NCI-H774 (cell line): ENCODE results near the gene MRM1.
A peak's percentile ranks its signal among the peaks of the same experiment; 100 is the strongest.
"Not testable (repeated sequence)": the region's sequence is repeated elsewhere in the genome, so short reads cannot be mapped to it uniquely, and the experiment has no call there.

Experiments used
- DNase-seq: peaks from one replicate; lab custom pipeline; 2025; lab: John Stamatoyannopoulos, UW

MRM1 gene

GRCh38 chr17:36602030-36602748, 806 bp downstream of the MRM1 start:
- peak; percentile 22 for DNase-seq

GRCh38 chr17:36602924-36603384, 1.6 kb downstream of the MRM1 start:
- DNase-seq: peak; percentile 69

- not testable (repeated sequence) for DNase-seq
Measured at GRCh38 chr17:36605028-36605427, 3.6 kb downstream of the MRM1 start.

GRCh38 chr17:36608280-36608679, 6.9 kb downstream of the MRM1 start:
- no peak for DNase-seq

GRCh38 chr17:36608794-36609497, 7.6 kb downstream of the MRM1 start:
- DNase-seq: peak; percentile 79

- DNase-seq: no peak
Measured at GRCh38 chr17:36609498-36609862, 8.1 kb downstream of the MRM1 start.

- no peak for DNase-seq
Measured at GRCh38 chr17:36610474-36610873, 9.1 kb downstream of the MRM1 start.

DNA sequence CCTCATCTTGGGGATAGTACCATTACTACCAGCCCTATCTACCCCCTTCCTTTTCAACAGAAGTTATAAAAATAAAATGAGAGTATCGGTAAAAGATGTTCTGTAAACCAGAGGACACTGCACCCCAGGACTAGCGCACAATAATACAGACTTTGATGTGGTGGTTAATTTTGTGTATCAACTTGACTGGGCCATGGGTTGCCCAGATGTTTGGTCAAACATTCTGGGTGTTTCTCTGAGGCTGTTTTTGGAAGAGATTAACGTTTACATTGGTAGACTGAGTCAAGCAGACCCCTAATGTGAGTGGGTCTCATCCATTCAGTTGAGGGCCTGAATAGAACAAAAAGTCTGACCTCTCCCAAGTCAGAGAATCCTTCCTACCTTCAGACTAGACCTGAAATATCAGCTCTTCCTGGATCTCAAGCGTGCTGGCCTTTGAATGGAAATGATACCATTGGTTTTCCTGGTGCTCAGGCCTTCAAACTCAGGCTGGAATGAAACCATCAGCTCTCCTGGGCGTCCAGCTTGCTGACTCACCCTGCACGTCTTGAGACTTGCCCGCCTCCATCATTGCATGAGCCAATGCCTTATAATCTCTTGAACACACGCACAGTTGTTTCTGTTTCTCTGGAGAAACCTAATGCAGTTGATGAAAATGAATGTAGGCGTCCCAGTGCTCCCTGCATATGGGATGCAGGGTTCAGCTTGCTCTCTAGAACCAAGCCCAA, 10.1 kb downstream of the MRM1 start:
- DNase-seq: no peak

GRCh38 chr17:36612323-36612722, 10.9 kb downstream of the MRM1 start:
- DNase-seq: no peak

GRCh38 chr17:36613155-36613554, 11.8 kb downstream of the MRM1 start:
- DNase-seq: no peak

- DNase-seq: no peak
Measured at GRCh38 chr17:36614081-36614480, 12.7 kb downstream of the MRM1 start.

- DNase-seq: no peak
Measured at GRCh38 chr17:36614933-36615332, 13.6 kb downstream of the MRM1 start.

DNA sequence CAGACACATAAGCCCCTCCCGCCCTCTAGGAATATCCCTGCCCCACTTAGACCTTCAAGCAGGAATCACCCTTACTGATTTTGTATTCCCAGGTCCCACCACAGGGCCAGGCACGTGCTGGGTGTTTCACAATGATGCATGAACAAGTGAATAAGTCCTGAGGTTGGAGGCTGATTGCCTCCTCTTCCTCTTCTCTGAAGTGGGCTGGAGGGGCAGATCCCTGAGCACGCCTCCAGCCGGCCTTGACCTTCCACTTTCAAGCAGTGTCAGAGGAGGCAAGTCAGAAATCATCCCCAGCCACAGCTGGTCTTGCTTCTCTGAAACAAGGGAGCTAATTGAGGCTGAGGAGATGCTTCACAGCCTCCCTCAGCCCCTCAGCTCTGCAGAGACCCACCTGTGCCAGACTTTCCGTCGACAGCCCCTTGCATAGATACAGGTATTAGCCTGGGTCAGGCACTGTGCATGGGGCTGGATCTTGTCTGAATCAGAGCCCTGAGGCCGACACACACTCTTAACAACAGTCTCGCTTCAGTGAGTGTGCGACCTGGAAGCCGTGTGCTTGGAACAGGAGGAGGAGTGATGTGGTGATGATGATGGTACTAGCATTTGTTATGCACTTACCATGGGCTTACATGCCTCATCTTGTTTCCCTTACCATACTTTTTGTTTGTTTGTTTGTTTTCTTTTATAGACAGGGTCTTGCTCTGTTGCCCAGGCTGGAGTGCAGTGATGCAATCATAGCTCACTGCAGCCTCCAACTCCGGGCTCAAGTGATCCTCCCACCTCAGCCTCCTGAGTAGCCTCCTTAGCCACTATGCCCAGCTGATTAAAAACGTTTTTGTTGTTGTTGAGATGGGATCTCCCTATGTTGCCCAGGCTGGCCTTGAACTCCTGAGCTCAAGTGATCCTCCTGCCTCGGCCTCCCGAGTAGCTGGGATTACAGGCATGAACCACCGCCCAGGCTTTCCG, 15.0 kb downstream of the MRM1 start:
- no peak for DNase-seq

DNA sequence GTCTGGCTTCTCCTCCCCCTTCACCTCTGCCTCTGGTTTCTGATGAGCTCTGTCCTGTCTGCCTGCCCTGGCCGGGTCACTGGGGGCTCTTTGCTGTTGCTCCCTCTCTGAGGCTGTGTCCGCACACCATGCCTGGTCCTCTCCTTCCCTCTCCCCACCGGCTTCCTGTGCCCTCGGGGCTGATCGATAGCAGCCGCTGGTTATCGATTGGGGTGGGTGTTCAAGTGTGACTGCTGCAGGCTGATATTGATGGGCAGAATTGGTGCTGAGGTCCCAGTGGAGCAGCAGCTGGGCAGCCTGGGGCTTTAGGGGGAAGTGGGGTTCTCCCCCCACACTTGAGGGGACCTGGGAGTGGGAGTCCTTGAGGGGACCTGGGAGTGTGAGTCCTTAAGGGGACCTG, 16.4 kb downstream of the MRM1 start:
- DNase-seq: no peak

DNA sequence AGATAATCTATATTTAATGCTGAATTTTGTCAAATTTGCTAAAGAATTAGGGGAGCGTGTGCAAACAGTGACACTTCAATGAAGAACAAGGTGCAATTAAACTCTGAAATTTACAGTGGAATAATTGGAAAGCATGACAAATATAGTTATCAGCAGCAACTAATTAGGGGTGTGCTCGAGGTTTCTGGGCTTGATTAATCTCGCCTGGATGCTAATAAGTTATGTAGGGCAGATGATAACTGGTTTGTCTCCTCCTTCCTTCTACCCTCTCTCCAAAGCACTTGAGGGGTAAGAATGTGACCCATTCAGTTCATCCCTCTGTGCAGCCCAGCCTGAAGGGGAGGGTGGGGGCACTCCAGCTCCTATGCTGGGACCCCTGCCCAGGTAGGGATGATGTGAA, 21.9 kb downstream of the MRM1 start:
- DNase-seq: no peak

DNA sequence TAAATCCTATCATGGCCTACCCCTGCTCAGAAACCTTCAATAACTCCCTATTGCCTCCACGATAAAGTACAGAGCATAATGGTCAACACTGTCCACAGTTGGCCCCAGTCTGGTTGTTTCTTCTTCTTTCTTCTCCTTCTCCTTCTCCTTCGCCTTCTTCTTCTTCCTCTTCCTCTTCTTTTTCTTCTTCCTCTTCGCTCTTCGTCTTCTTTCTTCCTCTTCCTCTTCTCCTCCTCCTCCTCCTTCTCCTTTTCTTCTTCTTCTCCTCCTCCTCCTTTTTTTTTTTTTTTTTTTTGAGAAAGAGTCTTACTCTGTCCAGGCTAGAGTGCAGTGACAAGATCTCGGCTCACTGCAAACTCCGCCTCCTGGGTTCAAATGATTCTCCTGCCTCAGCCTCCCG, 23.8 kb downstream of the MRM1 start:
- DNase-seq: no peak

DNA sequence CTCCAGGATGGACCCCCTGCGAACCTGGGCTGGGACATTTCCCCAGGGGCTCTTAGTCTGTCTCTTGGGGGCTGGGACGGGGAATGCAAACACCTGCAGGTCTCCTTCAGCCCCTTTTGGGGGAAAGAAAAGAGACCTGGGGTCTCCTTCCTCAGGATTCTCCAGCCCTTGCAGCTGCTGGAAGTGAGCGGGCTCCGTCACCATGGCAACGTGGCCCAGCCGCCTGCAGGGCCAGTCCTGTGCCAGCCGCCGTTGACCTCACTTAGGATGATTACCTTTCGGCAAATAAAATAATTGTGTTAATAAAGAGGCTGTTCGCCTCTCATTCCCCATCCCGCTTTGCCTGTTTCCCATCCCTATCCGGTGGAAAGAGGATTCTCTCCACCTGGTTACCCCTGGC, 25.7 kb downstream of the MRM1 start:
- DNase-seq: peak; percentile 95

GRCh38 chr17:36628576-36628975, 27.2 kb downstream of the MRM1 start:
- no peak for DNase-seq

- peak; percentile 85 for DNase-seq
Measured at GRCh38 chr17:36629252-36629847, 28.0 kb downstream of the MRM1 start.

DNA sequence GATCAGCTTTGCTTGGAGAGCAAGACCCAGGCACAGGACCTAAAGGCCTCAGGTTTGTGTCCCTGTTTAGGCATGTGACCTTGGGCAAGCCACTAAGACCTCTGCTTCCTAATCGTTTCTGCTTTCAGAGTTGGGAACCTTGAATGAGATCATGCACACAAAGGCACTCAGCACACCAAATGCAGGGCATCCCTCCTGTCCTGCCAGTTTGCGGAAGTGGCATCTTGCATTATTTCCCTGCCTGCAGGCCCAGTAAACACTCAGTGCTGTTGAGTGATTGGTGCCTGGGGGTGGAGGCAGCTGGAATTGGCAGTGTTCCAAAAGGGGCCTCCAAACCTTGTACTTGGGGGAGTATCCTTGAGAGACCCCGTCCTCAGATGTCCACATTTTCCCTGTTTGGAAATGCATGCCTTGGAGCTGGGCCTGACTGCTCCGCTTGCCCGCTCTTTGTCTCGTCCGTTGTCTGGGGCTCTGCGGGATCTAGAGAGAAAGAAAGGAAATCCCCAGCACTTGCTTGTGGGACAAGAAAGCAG, 28.7 kb downstream of the MRM1 start:
- no peak for DNase-seq

DNA sequence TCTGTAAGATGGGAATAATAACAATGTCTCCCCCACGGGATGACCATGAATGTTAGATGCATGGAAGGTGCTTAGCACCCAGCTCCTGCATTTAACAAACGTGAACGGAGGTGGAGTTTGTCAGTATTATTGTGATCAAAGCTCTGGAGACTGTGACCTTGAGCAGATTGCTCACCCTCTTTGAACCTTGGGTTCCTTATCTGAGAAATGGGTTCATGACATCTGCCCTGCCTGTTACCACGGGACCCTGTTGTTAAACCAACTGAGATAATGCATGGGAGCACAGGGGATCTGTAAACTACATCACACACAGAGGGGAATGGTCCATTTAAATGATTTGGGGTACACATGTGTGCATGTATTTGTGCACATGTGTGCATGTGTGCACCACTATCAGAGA, 29.6 kb downstream of the MRM1 start:
- DNase-seq: no peak
